Neural cell (in vitro differentiated cells): Measurements from ENCODE around the gene ATP11A. TPM values are rescaled to one million over a fixed set of nuclear protein-coding genes. Genes with fewer than 3 reads are reported as not detected.

Source experiments
- H2AFZ ChIP-seq: fragments of 200-600, 300-800 bp; sonication (generic), shearing (Covaris generic); 2 replicates; pipeline ENCODE4 v1.6.0; 2014; ENCODE audit warnings: low read depth, mild to moderate bottlenecking, antibody characterized with exemption, low read length, moderate library complexity
- H3F3A ChIP-seq: fragments of 200-600 bp; shearing (Covaris generic); 2 replicates; pipeline ENCODE4 v1.6.1; 2016; ENCODE audit warnings: mild to moderate bottlenecking, moderate library complexity, mixed read lengths, antibody characterized with exemption, low read length; ENCODE audit not compliant: insufficient read depth, poor library complexity, severe bottlenecking
- H3K27ac ChIP-seq: fragments of 200-600, 300-800 bp; sonication (generic), shearing (Covaris generic); 2 replicates; pipeline ENCODE4 v1.5.1; 2014; ENCODE audit warnings: mild to moderate bottlenecking, low read length, moderate library complexity
- H3K27me3 ChIP-seq: fragments of 300-800, 200-600 bp; sonication (generic), shearing (Covaris generic); 2 replicates; pipeline ENCODE4 v1.6.0; 2014; ENCODE audit warnings: mild to moderate bottlenecking, low read depth, low read length, moderate library complexity; ENCODE audit not compliant: insufficient read depth
- H3K36me3 ChIP-seq: fragments of 300-800, 200-600 bp; sonication (generic), shearing (Covaris generic); 2 replicates; pipeline ENCODE4 v1.5.1; 2014; ENCODE audit warnings: mild to moderate bottlenecking, antibody characterized with exemption, low read length, moderate library complexity; ENCODE audit not compliant: insufficient read depth
- H3K4me2 ChIP-seq: fragments of 300-800, 200-600 bp; sonication (generic), shearing (Covaris generic); 2 replicates; pipeline ENCODE4 v1.6.0; 2014; ENCODE audit warnings: mild to moderate bottlenecking, low read length
- H3K4me3 ChIP-seq: fragments of 300-800, 200-600 bp; sonication (generic), shearing (Covaris generic); 2 replicates; pipeline ENCODE4 v1.5.1; 2014; ENCODE audit warnings: mild to moderate bottlenecking, low read length, moderate library complexity
- H3K79me2 ChIP-seq: fragments of 200-600 bp; shearing (Covaris generic); replicated peaks from 2 replicates; pipeline ENCODE4 v1.6.0; 2014; ENCODE audit warnings: mild to moderate bottlenecking, low read length, moderate library complexity; ENCODE audit not compliant: insufficient read depth
- H3K9ac ChIP-seq: fragments of 300-800, 200-600 bp; sonication (generic), shearing (Covaris generic); 2 replicates; pipeline ENCODE4 v1.6.1; 2016; ENCODE audit warnings: mild to moderate bottlenecking, low read length, mixed read lengths
- H3K9me2 ChIP-seq: fragments of 200-600 bp; shearing (Covaris generic); 2 replicates; pipeline ENCODE4 v1.6.1; 2016; ENCODE audit warnings: mild to moderate bottlenecking, low read length, mixed read lengths; ENCODE audit not compliant: insufficient read depth
- H3K9me3 ChIP-seq: fragments of 200-600, 300-800 bp; sonication (generic), shearing (Covaris generic); 2 replicates; pipeline ENCODE4 v1.6.1; 2016; ENCODE audit warnings: mild to moderate bottlenecking, mixed run types, low read length, moderate library complexity, mixed read lengths
- H4K20me1 ChIP-seq: fragments of 200-600 bp; shearing (Covaris generic); 2 replicates; pipeline ENCODE4 v1.6.1; 2016; ENCODE audit warnings: mild to moderate bottlenecking, mixed run types; ENCODE audit not compliant: insufficient read depth
- EP300 ChIP-seq: fragments of 450-650 bp; conservative IDR thresholded peaks from 2 replicates; pipeline ENCODE4 v1.6.1; 2014; ENCODE audit warnings: antibody characterized with exemption, mild to moderate bottlenecking, moderate library complexity; ENCODE audit not compliant: poor library complexity, severe bottlenecking
- EZH2 ChIP-seq: fragments of 200-600, 300-800 bp; shearing (Covaris generic), sonication (generic); IDR thresholded peaks from 2 replicates; pipeline ENCODE4 v1.6.1; 2014; ENCODE audit warnings: antibody characterized with exemption, low read length, borderline replicate concordance, mild to moderate bottlenecking; ENCODE audit not compliant: insufficient read depth, poor library complexity, severe bottlenecking
- MXI1 ChIP-seq: fragments of 450-650 bp; conservative IDR thresholded peaks from 2 replicates; pipeline ENCODE4 v1.6.1; 2014; ENCODE audit warnings: antibody characterized with exemption, mild to moderate bottlenecking; ENCODE audit not compliant: poor library complexity, severe bottlenecking
- POLR2AphosphoS5 ChIP-seq: IDR thresholded peaks from 2 replicates; pipeline ENCODE4 v1.6.1; 2012
- RAD21 ChIP-seq: fragments of 450-650 bp; conservative IDR thresholded peaks from 2 replicates; pipeline ENCODE4 v1.6.1; 2014; ENCODE audit warnings: antibody characterized with exemption, mild to moderate bottlenecking, moderate library complexity
- SMC3 ChIP-seq: fragments of 450-650 bp; conservative IDR thresholded peaks from 2 replicates; pipeline ENCODE4 v1.6.1; 2014; ENCODE audit warnings: antibody characterized with exemption, mild to moderate bottlenecking, moderate library complexity; ENCODE audit not compliant: poor library complexity
- TAF1 ChIP-seq: IDR thresholded peaks from 2 replicates; pipeline ENCODE4 v1.6.1; 2012; ENCODE audit warnings: low read depth
- polyA plus RNA-seq: library from polyadenylated mRNA; depleted of rRNA; stranded (reverse); fragments of >200 nt; gene quantifications from 2 replicates; pipeline ENCODE4 v1.2.3, GENCODE V29; 2014
- TF ChIP-seq, protein P1 (sequence below): IDR thresholded peaks from 2 replicates; pipeline ENCODE4 v1.6.1; 2012; ENCODE audit warnings: borderline replicate concordance
- TF ChIP-seq, protein P2 (sequence below): fragments of 450-650 bp; IDR thresholded peaks from 2 replicates; pipeline ENCODE4 v1.5.1; 2014; ENCODE audit warnings: antibody characterized with exemption, mild to moderate bottlenecking, moderate library complexity; ENCODE audit not compliant: poor library complexity, severe bottlenecking

Gene ATP11A
- polyA plus RNA-seq, 1 donor from 2014 or later = 3.0 TPM

DNA sequence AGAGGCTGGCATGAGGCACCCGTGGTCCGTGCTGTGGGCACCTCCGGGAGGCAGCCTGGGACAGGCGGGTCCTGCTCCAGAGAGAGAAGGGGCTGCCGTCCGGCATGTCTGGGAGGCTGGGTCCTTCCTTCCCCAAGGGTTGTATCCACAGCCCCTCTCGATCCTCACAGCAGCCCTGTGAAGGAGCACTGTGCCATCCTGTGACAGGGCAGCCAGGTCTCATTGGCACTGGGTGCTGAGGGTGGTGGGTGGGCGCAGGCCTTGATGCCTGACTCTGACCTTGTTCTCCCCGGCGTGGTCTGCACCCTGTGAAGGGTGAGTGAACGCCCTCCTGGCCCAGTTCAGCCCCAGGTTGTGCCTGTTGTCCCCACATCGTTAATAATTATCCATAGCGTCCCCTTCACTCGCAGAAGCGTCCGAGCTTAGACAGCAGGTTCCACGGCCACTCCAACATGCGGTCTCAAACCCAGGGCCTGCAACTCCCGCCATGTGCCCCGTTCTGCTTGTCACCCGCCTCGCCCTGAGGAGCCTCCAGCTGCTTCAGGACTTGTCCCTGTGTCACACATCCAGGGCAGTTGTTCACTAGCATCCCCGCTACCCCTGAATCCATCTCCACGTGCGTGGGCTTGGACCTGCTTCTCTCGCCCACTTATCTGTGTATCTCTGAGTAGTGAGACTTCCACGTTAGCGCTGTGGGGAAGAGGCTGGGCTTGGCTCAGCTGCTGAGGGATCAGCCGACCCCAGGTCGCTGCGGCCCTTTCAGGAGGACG, 10.6 kb downstream of the ATP11A start:
- Histone ChIP-seq H3K9me3 (no peaks in the 10 kb centered on the region), H3K79me2 (peaks cover 6% of the 10 kb centered on the region), H3K9me2 (no peaks in the 10 kb centered on the region), H3K4me3 (no peak overlapping the region), H2AFZ (no peak overlapping the region), H4K20me1 (no peaks in the 10 kb centered on the region), H3F3A (no peaks in the 10 kb centered on the region), H3K36me3 (no peaks in the 10 kb centered on the region), H3K4me2 (no peak overlapping the region), H3K9ac (no peak overlapping the region), H3K27me3 (no peaks in the 10 kb centered on the region), H3K27ac (no peak overlapping the region)
- TF ChIP-seq TAF1 (no peak), EZH2 (no peak), MXI1 (no peak), POLR2AphosphoS5 (no peak), RAD21 (no peak), EP300 (no peak), SMC3 (no peak)
- TF ChIP-seq, protein P1, sequence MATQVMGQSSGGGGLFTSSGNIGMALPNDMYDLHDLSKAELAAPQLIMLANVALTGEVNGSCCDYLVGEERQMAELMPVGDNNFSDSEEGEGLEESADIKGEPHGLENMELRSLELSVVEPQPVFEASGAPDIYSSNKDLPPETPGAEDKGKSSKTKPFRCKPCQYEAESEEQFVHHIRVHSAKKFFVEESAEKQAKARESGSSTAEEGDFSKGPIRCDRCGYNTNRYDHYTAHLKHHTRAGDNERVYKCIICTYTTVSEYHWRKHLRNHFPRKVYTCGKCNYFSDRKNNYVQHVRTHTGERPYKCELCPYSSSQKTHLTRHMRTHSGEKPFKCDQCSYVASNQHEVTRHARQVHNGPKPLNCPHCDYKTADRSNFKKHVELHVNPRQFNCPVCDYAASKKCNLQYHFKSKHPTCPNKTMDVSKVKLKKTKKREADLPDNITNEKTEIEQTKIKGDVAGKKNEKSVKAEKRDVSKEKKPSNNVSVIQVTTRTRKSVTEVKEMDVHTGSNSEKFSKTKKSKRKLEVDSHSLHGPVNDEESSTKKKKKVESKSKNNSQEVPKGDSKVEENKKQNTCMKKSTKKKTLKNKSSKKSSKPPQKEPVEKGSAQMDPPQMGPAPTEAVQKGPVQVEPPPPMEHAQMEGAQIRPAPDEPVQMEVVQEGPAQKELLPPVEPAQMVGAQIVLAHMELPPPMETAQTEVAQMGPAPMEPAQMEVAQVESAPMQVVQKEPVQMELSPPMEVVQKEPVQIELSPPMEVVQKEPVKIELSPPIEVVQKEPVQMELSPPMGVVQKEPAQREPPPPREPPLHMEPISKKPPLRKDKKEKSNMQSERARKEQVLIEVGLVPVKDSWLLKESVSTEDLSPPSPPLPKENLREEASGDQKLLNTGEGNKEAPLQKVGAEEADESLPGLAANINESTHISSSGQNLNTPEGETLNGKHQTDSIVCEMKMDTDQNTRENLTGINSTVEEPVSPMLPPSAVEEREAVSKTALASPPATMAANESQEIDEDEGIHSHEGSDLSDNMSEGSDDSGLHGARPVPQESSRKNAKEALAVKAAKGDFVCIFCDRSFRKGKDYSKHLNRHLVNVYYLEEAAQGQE = no peak
- TF ChIP-seq, protein P2, sequence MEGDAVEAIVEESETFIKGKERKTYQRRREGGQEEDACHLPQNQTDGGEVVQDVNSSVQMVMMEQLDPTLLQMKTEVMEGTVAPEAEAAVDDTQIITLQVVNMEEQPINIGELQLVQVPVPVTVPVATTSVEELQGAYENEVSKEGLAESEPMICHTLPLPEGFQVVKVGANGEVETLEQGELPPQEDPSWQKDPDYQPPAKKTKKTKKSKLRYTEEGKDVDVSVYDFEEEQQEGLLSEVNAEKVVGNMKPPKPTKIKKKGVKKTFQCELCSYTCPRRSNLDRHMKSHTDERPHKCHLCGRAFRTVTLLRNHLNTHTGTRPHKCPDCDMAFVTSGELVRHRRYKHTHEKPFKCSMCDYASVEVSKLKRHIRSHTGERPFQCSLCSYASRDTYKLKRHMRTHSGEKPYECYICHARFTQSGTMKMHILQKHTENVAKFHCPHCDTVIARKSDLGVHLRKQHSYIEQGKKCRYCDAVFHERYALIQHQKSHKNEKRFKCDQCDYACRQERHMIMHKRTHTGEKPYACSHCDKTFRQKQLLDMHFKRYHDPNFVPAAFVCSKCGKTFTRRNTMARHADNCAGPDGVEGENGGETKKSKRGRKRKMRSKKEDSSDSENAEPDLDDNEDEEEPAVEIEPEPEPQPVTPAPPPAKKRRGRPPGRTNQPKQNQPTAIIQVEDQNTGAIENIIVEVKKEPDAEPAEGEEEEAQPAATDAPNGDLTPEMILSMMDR = no peak

DNA sequence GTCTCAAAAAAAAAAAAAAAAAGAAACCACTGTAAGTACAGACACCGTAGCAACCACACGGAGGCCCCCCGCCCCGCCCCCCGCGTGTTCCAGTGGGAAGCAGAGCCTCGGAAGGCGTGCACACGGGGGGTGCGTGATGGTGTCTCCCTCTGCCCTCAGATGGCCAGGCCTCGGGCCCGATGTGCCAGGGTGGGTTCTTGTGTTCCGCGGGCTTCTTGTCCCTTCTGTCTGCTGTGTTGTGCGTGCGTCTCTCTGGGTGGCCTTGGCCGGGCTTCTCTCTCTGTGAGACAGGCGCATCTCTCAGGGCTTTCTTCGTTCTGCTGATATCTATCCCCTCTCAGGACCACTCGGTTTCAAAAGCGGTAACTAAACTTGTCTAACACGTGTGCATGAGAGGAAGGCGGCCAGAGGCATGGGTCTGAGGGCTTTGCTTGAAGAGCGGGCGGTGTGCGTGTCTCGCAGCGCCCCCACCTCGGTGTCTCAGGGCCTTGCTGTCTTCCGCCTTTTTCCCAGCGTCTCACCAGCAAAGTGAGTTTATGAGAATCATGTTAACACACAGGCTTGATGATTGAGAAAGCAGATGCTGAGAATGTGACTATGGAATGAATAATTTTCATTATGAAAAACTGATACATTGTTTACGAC, 12.6 kb downstream of the ATP11A start:
- Histone ChIP-seq H3K27me3 (no peaks in the 10 kb centered on the region), H2AFZ (no peak overlapping the region), H3K79me2 (peaks cover 3% of the 10 kb centered on the region), H4K20me1 (no peaks in the 10 kb centered on the region), H3F3A (no peaks in the 10 kb centered on the region), H3K4me3 (no peak overlapping the region), H3K36me3 (no peaks in the 10 kb centered on the region), H3K9me2 (no peaks in the 10 kb centered on the region), H3K4me2 (no peak overlapping the region), H3K9ac (no peak overlapping the region), H3K9me3 (no peaks in the 10 kb centered on the region), H3K27ac (no peak overlapping the region)
- TF ChIP-seq EZH2 (no peak), RAD21 (no peak), SMC3 (no peak), EP300 (no peak), TAF1 (no peak), MXI1 (no peak), POLR2AphosphoS5 (no peak)
- TF ChIP-seq, protein P2 = no peak
- TF ChIP-seq, protein P1 = no peak
